Mucosa of descending colon (tissue), 3 donors: ENCODE data around the gene GNAQ. TPM values are rescaled to one million over a fixed set of nuclear protein-coding genes. Genes with fewer than 3 reads are reported as not detected.
A peak's percentile ranks its signal among the peaks of the same experiment; 100 is the strongest.

Experiments
- ATAC-seq: fragments of 200-7000 bp; cut with Tn5 transposase; one replicate; pipeline ENCODE4 v1.9.1; 2020; ENCODE audit warnings: mild to moderate bottlenecking, moderate library complexity
- DNase-seq, 3 donors: peaks; one replicate each; pipeline ENCODE4 v3.0.0-alpha.2; 2020
- H3K36me3 ChIP-seq: fragments of 200-600 bp; one replicate; pipeline ENCODE4 v1.8.0; 2021; ENCODE audit warnings: low read depth, mild to moderate bottlenecking
- H3K4me1 ChIP-seq: fragments of 200-600 bp; one replicate; pipeline ENCODE4 v1.8.0; 2021; ENCODE audit warnings: low read depth, mild to moderate bottlenecking
- H3K4me3 ChIP-seq: fragments of 200-600 bp; one replicate; pipeline ENCODE4 v1.8.0; 2021; ENCODE audit warnings: mild to moderate bottlenecking
- H3K9me3 ChIP-seq: fragments of 200-600 bp; one replicate; pipeline ENCODE4 v1.8.0; 2021; ENCODE audit warnings: mild to moderate bottlenecking
- intact Hi-C, 2 donors: fragments of 100-400 bp; cut with DNase I in 1 of 2; cut with micrococcal nuclease in 1 of 2; formaldehyde crosslinking; loops; one replicate each; pipeline versions ENCODE4 v1.11.0 to v1.11.1; 2022; cut with DNase I, micrococcal nuclease
- long read RNA-seq, 2 donors: library from polyadenylated mRNA; unstranded; transcript quantifications; one replicate each; pipeline ENCODE4 v2.0.0, GENCODE V29; 2019 to 2021
- total RNA-seq, 3 donors: library from RNA; stranded (reverse); fragmentation: NEBNext Ultra II Directional in 2 of 3; extraction: Animal tissue kit (Norgen Biotek cat#: 25700) in 2 of 3; gene quantifications; one replicate each; pipeline versions ENCODE4 v1.2.1 to v1.2.4, GENCODE V29; 2021 to 2023
- TF ChIP-seq, protein P1 (sequence below): fragments of 200-600 bp; IDR thresholded peaks from one replicate; pipeline ENCODE4 v1.8.0; 2022; ENCODE audit warnings: antibody characterized with exemption, mild to moderate bottlenecking
- donor health status: DM: no; HTN: no; CAD: no; lungs with moderate emphysema.
- donor health status: DM: no; HTN: no; CAD: no.
- donor health status: DM: no; HTN: yes; CAD: no.

The GNAQ gene
- total RNA-seq: 100 to 1,000 TPM in 2 of 3 donors, 10 to 100 TPM in 1; 95.9 to 115 (median 104) TPM
- long read RNA-seq, donor 1, full-length matches to known transcripts: 42 of 74 reads
- long read RNA-seq, donor 1, partial matches to known transcripts: 7 of 74 reads
- long read RNA-seq, donor 1, other reads (novel, unspliced or antisense): 25 of 74 reads
- long read RNA-seq, donor 2, partial matches to known transcripts: 2 of 10 reads
- long read RNA-seq, donor 2, other reads (novel, unspliced or antisense): 8 of 10 reads

DNA sequence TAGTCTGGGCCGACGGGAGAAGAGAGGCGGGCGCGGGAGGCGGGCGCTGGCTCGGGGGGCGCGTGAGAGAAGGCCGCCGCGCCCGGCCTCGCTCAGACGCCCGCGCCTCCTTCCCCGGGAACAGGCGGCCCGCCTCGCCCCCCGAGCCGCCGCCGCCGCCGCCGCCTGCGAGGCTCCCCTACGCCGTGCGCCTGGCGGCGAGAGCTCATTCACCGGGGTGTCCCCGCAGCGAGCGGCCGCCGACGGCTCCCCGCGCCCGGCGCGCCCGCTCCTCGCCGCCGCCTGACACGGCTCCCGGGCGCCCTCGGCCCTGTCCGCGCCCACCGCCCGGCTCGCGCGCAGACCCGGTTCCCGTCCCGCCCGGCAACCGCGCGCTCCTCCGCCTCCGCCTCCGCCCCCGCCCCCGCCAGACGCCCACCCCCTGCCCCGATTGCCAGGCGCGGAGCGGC lies at the start of gene GNAQ:
TSS of gene GNAQ (minus strand) at position 368 of the 449 bp plus-strand sequence. CDS start 576 bp downstream, outside the sequence.
- peaks cover 35% of the 10 kb centered on the region for H3K4me1 ChIP-seq
- intact Hi-C loops: loop anchor here (10.0 kb wide), 2 partner anchors 57 to 177 kb away; no protein-coding TSS in a partner anchor

DNA sequence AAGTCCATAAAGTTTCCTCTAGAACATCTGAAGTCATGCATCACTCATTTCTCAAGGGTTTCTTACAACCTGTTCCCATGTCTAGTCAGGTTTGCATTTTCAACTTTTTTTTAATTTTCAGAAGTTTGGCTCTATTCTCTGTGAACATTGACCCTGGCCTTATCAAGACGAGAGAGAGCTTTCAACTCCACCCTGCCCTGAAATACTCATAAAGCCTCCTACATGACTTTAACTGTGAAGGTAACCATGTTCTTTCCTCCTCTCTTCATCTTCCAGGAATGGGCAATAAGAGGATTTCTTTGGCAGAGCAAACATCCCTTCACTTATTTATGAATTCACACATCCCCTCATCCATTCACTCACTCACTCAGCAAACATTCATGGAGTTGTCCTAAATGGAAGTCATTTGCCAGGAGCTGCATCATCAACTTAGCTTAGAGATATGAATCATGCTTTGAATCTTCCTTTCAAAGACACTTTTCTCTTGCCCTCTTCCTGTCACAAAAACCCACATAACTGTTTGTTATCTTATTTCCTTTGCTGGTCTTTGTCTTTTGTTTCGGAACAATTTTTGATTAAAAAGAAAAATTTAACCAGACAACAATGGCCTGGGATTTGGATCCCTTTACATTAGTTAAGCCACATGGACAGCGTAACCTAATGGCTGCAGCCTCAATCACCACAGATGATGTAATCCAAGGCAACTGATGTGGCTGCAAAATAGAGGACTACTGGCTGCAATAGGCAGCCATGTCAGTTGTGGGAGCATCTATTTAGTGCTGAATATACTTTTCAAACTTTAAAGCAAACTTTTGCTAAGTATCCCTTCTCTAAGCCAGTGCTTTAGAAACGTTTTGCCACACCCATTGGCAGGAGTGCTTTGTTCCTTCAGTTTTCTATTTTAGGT lies 43.0 kb upstream of the GNAQ start:
- Histone ChIP-seq H3K36me3 (no peaks in the 10 kb centered on the region), H3K4me1 (no peaks in the 10 kb centered on the region), H3K9me3 (no peaks in the 10 kb centered on the region), H3K4me3 (no peak overlapping the region)
- peak; percentile 43 for ATAC-seq
- no peak for DNase-seq
- TF ChIP-seq, protein P1, sequence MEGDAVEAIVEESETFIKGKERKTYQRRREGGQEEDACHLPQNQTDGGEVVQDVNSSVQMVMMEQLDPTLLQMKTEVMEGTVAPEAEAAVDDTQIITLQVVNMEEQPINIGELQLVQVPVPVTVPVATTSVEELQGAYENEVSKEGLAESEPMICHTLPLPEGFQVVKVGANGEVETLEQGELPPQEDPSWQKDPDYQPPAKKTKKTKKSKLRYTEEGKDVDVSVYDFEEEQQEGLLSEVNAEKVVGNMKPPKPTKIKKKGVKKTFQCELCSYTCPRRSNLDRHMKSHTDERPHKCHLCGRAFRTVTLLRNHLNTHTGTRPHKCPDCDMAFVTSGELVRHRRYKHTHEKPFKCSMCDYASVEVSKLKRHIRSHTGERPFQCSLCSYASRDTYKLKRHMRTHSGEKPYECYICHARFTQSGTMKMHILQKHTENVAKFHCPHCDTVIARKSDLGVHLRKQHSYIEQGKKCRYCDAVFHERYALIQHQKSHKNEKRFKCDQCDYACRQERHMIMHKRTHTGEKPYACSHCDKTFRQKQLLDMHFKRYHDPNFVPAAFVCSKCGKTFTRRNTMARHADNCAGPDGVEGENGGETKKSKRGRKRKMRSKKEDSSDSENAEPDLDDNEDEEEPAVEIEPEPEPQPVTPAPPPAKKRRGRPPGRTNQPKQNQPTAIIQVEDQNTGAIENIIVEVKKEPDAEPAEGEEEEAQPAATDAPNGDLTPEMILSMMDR: no peak
- intact Hi-C loops: no loop called here

More for the DNA sequence above, at the start of gene GNAQ:
- DNase-seq: peak; percentile 36 to 64 (median 64)
- TF ChIP-seq, protein P1: no peak
- no peaks in the 10 kb centered on the region for H3K36me3 ChIP-seq
- H3K4me3 ChIP-seq: peak within 1 kb of the TSS; percentile 75
- H3K9me3 ChIP-seq: no peaks in the 10 kb centered on the region
- ATAC-seq: no peak

DNA sequence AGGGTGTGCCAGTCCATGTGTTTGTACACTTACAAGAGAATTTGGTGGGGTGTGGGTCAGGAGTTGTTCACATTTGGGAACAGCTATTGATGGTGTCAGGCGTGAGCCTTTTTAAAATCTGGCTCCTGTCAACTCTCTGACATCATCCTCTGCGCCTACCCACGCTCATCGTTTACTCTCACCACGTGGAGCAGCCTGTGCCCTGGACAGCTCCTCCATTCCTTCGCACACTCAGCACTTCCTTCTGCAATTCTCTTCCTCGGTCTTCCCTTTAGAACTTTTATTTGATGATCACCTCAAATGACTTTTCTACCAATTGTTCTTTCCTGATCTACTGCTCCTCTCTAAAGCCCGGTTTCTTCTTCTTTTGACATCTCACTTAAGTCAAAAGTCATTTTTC lies 42.1 kb upstream of the GNAQ start:
- ATAC-seq: no peak
- Histone ChIP-seq H3K4me1 (no peaks in the 10 kb centered on the region), H3K36me3 (no peaks in the 10 kb centered on the region), H3K4me3 (no peak overlapping the region), H3K9me3 (no peaks in the 10 kb centered on the region)
- DNase-seq: no peak
- TF ChIP-seq, protein P1: no peak
- intact Hi-C loops: no loop called here

DNA sequence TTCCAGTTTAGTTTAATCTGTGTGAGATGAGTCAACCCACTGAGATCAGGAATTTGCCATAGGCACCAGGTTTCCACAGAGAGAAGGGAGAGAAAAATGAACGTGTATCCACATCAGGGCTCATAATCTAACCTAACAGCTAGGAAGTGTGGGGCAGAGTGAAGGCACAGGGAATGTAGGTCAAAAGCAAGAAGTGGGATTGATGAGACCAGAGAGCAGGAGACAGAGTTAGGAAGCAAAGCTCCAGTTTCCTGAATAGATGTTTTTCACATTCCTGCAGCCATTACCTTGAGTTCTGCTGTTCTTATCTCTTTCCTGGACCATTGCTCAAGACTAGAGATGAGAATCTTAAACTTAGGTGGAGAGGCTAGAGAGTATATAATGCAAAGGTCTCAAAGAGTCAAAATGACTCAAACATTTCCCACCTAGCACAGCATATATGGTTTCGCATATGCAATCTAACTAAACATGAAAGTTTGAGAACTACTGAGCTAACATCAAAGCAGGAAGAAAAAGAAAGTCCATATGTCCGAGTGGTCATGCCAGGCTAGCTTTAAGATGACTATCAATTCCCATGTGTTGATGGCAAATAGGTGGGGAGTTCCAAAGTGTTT lies 41.1 kb upstream of the GNAQ start:
- ATAC-seq: no peak
- no peaks in the 10 kb centered on the region for H3K9me3 ChIP-seq
- no peak for DNase-seq
- no peaks in the 10 kb centered on the region for H3K4me1 ChIP-seq
- intact Hi-C loops: no loop called here
- no peak overlapping the region for H3K4me3 ChIP-seq
- TF ChIP-seq, protein P1: no peak
- H3K36me3 ChIP-seq: no peaks in the 10 kb centered on the region

DNA sequence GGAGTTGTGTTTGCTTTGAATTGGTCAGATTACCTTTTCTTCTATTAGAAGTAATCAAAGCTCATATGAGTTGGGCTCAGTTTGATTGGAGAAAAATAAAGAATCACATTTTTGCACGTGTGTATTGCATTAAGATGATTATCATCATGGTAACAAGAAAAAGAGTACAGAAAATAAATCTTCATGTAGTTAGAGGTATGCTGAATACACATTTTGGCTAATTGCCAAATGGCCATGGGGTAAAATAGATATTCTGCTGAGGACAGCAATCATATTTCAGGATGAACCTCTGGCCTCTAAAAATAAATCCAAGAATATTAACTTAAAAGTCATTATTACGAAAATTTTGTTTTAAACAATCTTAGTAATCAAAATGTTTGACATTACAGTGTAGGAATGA lies 38.9 kb upstream of the GNAQ start:
- H3K36me3 ChIP-seq: no peaks in the 10 kb centered on the region
- intact Hi-C loops: no loop called here
- TF ChIP-seq, protein P1: no peak
- H3K9me3 ChIP-seq: no peaks in the 10 kb centered on the region
- no peak overlapping the region for H3K4me3 ChIP-seq
- H3K4me1 ChIP-seq: no peaks in the 10 kb centered on the region
- DNase-seq: no peak
- ATAC-seq: no peak
